Measurements from ENCODE around the gene TBC1D14.
"Not testable (repeated sequence)": the region's sequence is repeated elsewhere in the genome, so short reads cannot be mapped to it uniquely, and the experiment has no call there.

TBC1D14 gene

GRCh38 chr4:6888506-6889071 is 21.0 kb upstream of the TBC1D14 start:
- no peak for DNase-seq
- no peaks in the 10 kb centered on the region for H3K36me3 ChIP-seq
- peaks cover 9% of the 10 kb centered on the region for H3K9me3 ChIP-seq (ENCODE audit: severe bottlenecking)
- TF ChIP-seq CTCF (IDR thresholded peaks at IDR 0.05; ENCODE audit: low read depth, low read length): no peak
- no peak overlapping the region for H3K27ac ChIP-seq
- no peak overlapping the region for H3K4me3 ChIP-seq (ENCODE audit: low read depth, low read length)
- H3K27me3 ChIP-seq (ENCODE audit: insufficient read depth, low read depth, severe bottlenecking): no peaks in the 10 kb centered on the region

- Histone ChIP-seq H3K4me3 (ENCODE audit: low read depth, low read length) (no peak overlapping the region), H3K9me3 (ENCODE audit: severe bottlenecking) (peaks cover 9% of the 10 kb centered on the region), H3K36me3 (no peaks in the 10 kb centered on the region), H3K27ac (no peak overlapping the region), H3K27me3 (ENCODE audit: insufficient read depth, low read depth, severe bottlenecking) (no peaks in the 10 kb centered on the region)
- no peak for TF ChIP-seq CTCF (IDR thresholded peaks at IDR 0.05; ENCODE audit: low read depth, low read length)
- no peak for DNase-seq
These were observed 20.4 kb upstream of the TBC1D14 start for GRCh38 chr4:6889101-6889735.

GRCh38 chr4:6889736-6890324 is 19.8 kb upstream of the TBC1D14 start:
- no peak overlapping the region for H3K27ac ChIP-seq
- no peak for DNase-seq
- H3K36me3 ChIP-seq: no peaks in the 10 kb centered on the region
- no peaks in the 10 kb centered on the region for H3K27me3 ChIP-seq (ENCODE audit: insufficient read depth, low read depth, severe bottlenecking)
- no peak for TF ChIP-seq CTCF (IDR thresholded peaks at IDR 0.05; ENCODE audit: low read depth, low read length)
- H3K4me3 ChIP-seq (ENCODE audit: low read depth, low read length): no peak overlapping the region
- H3K9me3 ChIP-seq (ENCODE audit: severe bottlenecking): peaks cover 9% of the 10 kb centered on the region

- H3K4me3 ChIP-seq (ENCODE audit: low read depth, low read length): no peak overlapping the region
- no peaks in the 10 kb centered on the region for H3K27me3 ChIP-seq (ENCODE audit: insufficient read depth, low read depth, severe bottlenecking)
- H3K27ac ChIP-seq: no peak overlapping the region
- no peaks in the 10 kb centered on the region for H3K36me3 ChIP-seq
- TF ChIP-seq CTCF (IDR thresholded peaks at IDR 0.05; ENCODE audit: low read depth, low read length): no peak
- peaks cover 9% of the 10 kb centered on the region for H3K9me3 ChIP-seq (ENCODE audit: severe bottlenecking)
- DNase-seq: no peak
These were observed 19.3 kb upstream of the TBC1D14 start for GRCh38 chr4:6890358-6890757.

GRCh38 chr4:6890971-6891370 is 18.7 kb upstream of the TBC1D14 start:
- DNase-seq, H3K27ac ChIP-seq: not testable (repeated sequence)

GRCh38 chr4:6891436-6892170 is 18.0 kb upstream of the TBC1D14 start:
- no peak for TF ChIP-seq CTCF (IDR thresholded peaks at IDR 0.05; ENCODE audit: low read depth, low read length)
- no peak overlapping the region for H3K4me3 ChIP-seq (ENCODE audit: low read depth, low read length)
- peaks cover 9% of the 10 kb centered on the region for H3K9me3 ChIP-seq (ENCODE audit: severe bottlenecking)
- H3K36me3 ChIP-seq: no peaks in the 10 kb centered on the region
- no peak for DNase-seq
- no peaks in the 10 kb centered on the region for H3K27me3 ChIP-seq (ENCODE audit: insufficient read depth, low read depth, severe bottlenecking)
- H3K27ac ChIP-seq: no peak overlapping the region

More at GRCh38 chr4:6890971-6891370, 18.7 kb upstream of the TBC1D14 start:
- not testable (repeated sequence) for H3K36me3 ChIP-seq; H3K4me3 ChIP-seq (ENCODE audit: low read depth, low read length); H3K27me3 ChIP-seq (ENCODE audit: insufficient read depth, low read depth, severe bottlenecking); H3K9me3 ChIP-seq (ENCODE audit: severe bottlenecking)
